Measurements from ENCODE around the gene MACROD2. TPM values are rescaled to one million over a fixed set of nuclear protein-coding genes. Genes with fewer than 3 reads are reported as not detected.

The MACROD2 gene
- total RNA-seq, 1 donor = 1.3 TPM

DNA sequence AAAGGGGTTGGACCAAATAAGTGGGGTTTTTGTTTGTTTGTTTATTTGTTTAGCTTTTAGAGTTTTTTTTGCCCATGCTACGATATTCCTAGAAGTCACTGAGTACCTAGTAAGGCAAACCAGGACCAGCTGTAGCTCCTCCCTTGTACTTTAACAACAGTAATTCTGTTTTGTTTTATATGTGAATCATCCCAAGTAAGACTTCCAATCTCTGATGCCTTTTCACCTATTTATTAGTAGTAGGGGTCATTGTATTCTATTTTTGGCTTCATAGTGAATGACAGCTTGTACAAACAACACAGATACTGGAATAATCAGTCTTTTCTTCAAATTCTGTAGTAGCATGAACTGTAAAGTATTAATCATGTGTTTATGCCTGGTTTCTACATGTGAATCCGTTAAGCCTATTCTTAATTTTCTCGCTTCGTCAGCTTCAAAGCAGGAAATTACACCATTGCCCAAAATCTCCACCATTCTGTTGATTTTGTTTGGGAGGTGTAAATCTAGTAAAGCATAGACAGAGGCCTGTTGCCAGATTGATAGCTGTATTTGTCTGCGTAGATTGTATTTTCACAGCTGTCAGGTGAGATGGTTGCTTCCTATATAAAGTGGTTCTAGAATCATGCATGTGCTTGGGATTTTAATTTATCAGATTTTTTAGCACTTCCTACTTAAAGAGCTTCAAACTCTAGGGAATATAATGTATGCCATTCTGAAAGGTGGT lies 493.6 kb downstream of the MACROD2 start:
- DNase-seq (ENCODE audit: low read depth) = no peak
- no peak overlapping the region for H3K4me3 ChIP-seq (ENCODE audit: low read depth, low read length)
- TF ChIP-seq, protein P1, sequence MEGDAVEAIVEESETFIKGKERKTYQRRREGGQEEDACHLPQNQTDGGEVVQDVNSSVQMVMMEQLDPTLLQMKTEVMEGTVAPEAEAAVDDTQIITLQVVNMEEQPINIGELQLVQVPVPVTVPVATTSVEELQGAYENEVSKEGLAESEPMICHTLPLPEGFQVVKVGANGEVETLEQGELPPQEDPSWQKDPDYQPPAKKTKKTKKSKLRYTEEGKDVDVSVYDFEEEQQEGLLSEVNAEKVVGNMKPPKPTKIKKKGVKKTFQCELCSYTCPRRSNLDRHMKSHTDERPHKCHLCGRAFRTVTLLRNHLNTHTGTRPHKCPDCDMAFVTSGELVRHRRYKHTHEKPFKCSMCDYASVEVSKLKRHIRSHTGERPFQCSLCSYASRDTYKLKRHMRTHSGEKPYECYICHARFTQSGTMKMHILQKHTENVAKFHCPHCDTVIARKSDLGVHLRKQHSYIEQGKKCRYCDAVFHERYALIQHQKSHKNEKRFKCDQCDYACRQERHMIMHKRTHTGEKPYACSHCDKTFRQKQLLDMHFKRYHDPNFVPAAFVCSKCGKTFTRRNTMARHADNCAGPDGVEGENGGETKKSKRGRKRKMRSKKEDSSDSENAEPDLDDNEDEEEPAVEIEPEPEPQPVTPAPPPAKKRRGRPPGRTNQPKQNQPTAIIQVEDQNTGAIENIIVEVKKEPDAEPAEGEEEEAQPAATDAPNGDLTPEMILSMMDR (IDR thresholded peaks at IDR 0.05; ENCODE audit: insufficient read depth, low read length) = no peak

DNA sequence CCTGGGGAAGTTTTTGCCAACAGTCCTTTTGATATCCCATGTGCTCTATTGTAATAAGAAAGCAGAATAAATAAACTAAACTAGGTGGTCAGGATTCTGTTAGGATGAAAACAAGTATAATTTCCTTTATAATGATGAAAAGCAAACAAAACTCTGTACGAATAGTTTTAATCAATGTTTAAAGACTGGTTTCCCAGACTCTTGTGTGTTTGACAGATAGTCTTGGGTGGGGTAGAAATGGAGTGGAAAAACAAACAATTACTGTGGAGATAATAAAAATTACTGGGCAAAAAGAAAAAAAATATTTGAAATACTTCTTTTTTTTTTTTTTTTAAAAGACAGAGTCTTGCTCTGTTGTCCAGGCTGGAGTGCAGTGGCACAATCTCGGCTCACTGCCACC lies 494.2 kb downstream of the MACROD2 start:
- no peak for DNase-seq (ENCODE audit: low read depth)
- TF ChIP-seq, protein P1 (IDR thresholded peaks at IDR 0.05; ENCODE audit: insufficient read depth, low read length) = no peak
- no peak overlapping the region for H3K4me3 ChIP-seq (ENCODE audit: low read depth, low read length)

DNA sequence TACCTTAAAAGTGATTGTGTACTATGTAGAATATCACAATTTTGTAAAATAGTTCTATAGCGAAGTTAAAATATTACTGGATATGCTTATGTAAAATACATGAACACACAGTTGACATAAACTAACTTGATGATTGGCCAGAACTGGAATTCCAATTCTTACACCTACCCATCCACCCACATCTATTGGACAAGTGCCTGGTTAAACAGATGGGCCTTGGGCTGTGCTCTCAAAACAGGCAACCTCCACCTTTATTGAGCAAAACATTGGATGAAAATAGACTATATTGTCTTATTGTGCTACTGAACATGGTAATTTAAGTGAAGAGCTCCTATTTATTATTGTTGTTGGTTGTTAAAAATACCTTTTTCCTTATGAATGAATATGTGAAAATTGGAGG lies 496.1 kb downstream of the MACROD2 start:
- TF ChIP-seq, protein P1 (IDR thresholded peaks at IDR 0.05; ENCODE audit: insufficient read depth, low read length) = no peak
- H3K4me3 ChIP-seq (ENCODE audit: low read depth, low read length) = no peak overlapping the region
- no peak for DNase-seq (ENCODE audit: low read depth)

DNA sequence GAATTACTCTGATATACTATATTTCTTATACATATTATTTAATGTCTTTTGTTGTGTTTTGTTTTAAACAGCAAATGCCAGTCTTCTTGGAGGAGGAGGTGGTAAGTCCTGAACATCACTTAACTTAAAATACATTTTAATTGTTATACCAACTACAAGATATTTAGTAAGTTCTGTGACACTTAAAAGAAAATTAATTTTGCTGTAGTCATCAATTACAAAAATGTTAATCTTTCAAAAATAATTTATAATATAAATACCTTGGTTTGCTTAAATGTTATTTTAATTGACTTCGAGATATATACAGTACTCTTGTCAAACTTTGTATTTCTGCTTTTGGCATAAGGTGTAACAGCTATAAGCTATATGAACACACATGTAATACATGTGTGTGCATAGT lies 498.1 kb downstream of the MACROD2 start:
- DNase-seq (ENCODE audit: low read depth) = no peak
- TF ChIP-seq, protein P1 (IDR thresholded peaks at IDR 0.05; ENCODE audit: insufficient read depth, low read length) = no peak

DNA sequence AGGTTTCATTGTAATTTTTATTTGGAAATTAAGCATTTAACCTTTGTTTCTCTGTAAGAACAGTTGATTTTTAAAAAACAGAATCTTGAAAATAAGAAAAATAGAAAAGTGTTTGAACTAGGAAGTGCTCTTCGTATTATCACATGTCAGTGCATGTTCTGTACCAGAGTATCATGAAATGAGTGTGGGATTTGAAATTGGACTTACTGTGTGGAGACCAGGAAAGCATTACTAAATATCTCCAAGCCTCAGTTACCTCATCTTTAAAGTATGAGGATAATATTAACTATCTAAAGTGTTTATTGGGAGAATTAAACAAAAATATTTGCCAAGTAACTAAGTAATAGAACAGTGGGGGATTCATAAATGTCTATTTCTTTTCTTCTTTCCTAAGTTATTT lies 499.0 kb downstream of the MACROD2 start:
- DNase-seq (ENCODE audit: low read depth) = no peak
- TF ChIP-seq, protein P1 (IDR thresholded peaks at IDR 0.05; ENCODE audit: insufficient read depth, low read length) = no peak
- no peak overlapping the region for H3K4me3 ChIP-seq (ENCODE audit: low read depth, low read length)

More for the DNA sequence above, 498.1 kb downstream of the MACROD2 start:
- no peak overlapping the region for H3K4me3 ChIP-seq (ENCODE audit: low read depth, low read length)

DNA sequence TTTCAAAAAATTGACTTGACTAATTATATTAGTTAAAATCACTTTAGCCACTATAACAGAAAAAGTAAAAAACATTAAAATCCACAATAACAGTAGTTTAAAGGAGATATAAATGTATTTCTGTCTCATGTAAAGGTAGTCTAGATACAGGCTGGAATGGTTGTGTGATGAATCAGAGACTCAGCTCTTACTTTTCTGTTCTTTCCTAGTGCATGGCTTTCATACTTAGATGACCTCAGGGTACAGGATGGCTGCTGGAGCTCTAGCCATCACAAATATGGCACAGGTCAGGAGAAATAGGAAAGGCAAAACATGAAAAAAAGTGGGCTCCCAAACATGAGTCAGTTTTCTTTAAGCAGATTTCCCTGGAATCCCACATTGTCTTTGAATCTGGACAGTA lies 499.8 kb downstream of the MACROD2 start:
- TF ChIP-seq, protein P1 (IDR thresholded peaks at IDR 0.05; ENCODE audit: insufficient read depth, low read length) = no peak
- no peak for DNase-seq (ENCODE audit: low read depth)
- no peak overlapping the region for H3K4me3 ChIP-seq (ENCODE audit: low read depth, low read length)

DNA sequence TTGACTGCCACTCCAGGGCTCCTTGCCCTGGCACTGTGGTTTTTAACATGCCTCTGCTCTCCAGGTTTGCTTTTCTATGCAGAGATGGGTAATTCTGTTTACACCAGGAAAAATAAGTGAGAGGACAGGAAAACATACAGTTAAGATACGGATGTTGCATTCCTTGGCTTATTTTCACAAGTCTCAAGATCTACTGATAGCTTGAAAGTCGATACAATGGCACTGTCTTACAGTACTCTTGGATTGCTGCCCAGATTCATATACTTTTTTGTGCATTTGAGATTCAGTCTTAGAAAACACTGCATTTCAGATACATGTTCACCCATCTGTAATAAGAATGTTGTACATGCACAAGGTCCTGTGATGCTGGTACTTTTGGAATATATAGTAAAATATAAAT lies 501.7 kb downstream of the MACROD2 start:
- TF ChIP-seq, protein P1 (IDR thresholded peaks at IDR 0.05; ENCODE audit: insufficient read depth, low read length) = no peak
- no peak overlapping the region for H3K4me3 ChIP-seq (ENCODE audit: low read depth, low read length)
- DNase-seq (ENCODE audit: low read depth) = no peak
